Stimulated activated CD8-positive, alpha-beta memory T cell treated with anti-CD3 and anti-CD28 coated beads, Interleukin-2, amount 100 ng/mL, for 48 hours (primary cell): ENCODE measurements around the gene JAK2.
"Not testable (repeated sequence)": the region's sequence is repeated elsewhere in the genome, so short reads cannot be mapped to it uniquely, and the experiment has no call there.

Source experiments
- DNase-seq, 2 donors: peaks; one replicate each; pipeline ENCODE4 v3.0.0-alpha.2; 2020; ENCODE audit warnings: low read depth in 2 of 2

JAK2 gene

GRCh38 chr9:4980086-4980727 is 4.9 kb upstream of the JAK2 start:
- DNase-seq: no peak

DNA sequence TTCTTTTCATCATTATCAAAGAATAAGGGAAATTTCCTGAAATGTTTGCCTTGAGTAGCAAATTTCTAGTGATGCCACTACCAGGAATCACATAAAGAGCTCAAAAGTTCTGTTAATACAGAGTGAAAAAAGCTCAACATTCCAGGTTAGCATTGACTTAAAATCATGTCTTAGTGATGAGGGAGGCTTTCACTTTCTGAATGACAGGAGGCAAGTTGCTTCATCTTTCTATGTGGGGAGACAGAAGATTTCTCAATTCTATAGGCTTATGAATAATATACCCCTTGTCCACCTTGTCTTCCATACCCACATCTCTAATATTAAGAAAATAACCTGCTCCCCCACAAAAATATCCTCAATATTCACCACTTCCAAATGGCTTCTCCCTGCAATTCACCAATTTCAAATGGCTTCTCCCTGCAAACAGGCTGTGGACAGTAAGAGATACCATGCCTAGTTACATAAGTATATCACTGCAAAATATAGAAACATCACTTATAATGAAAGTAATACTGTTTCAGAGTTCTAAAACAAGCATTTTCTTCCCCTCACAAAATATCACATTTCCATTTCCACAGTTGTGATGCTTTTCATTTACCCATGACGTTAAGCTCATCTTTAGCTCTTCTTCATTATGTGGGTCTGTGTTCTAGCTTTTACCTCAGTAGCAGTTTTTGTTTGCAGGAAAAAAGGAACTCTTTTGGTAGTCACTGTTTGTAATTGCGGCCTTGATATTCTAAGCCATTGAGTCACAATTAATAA is 2.2 kb upstream of the JAK2 start:
- no peak for DNase-seq

DNA sequence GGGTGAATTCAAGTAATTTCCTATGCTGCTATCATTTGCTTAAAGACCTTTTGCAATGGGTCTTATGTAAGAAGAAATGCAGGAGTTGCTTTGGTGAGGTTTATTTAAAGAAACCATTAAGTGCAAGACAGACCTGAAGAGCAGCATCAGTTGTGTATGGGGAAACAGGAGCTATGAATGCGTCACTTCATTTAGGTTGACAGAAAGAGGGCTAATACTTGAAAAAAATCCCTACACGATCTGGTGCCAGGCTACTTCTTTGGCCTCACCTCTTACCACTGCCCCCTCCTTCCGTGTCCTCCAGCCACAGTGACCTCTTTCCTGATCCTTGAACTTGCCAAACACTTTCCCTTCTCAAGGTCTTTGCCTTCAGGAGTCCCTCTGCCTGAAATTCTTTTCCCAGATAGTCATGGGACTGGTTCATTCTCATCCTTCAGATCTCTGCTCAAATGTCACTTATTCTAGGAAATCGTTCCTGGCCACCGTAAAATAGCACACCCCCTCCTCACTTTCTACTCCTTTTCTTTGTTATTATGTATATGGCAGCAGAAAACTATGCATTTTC is 1.4 kb upstream of the JAK2 start:
- no peak for DNase-seq

DNA sequence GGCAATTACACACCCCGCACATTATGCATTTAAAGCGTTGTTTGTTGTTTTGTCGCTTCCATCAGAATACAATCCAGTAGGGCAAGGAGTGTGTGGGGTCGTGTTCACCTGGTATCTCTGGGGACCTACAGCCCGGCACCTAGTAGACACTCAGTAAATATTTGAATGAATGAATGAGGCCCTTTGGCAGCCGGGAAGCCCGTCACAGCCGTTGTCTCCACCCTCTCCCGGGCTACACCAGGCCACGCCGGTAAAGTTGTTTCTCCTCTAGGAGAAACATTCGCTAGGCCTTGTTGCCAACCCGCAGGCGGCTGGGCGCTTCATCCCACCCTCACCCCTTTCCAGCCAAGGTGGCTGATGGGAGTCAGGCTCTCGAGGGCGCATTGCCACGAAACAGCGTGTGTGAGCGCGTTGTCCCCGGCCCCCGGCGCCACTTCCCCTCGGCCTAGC is 876 bp upstream of the JAK2 start:
- no peak for DNase-seq

DNA sequence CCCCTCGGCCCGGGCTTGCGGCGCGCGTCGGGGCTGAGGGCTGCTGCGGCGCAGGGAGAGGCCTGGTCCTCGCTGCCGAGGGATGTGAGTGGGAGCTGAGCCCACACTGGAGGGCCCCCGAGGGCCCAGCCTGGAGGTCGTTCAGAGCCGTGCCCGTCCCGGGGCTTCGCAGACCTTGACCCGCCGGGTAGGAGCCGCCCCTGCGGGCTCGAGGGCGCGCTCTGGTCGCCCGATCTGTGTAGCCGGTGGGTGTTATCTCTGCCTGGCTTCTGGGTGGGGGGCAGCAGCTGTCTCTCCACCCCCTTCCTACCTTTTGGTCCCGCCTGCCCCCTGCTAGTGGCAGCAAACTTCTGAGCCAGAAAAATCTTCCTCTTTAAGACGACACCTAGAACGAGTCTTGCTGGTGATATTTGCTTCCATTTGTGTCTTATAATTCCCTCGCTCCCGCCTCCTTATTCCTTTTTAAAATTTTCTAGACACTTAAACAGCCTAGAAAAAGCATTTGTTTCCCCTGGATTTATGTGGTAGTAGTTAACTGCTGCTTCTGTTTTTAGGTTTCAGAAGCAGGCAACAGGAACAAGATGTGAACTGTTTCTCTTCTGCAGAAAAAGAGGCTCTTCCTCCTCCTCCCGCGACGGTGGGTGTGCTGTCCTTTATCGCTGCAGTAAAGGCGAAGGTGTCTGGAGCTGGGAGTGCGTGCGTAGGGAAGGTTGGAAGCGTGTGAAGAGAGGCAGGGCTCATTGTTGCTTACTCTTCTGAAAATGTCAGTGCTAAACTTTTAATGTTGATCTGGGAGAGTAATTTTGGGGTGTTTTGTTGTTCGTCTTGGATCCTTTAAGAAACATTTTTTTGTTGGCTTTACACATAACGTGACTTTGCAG is 554 bp downstream of the JAK2 start:
- no peak for DNase-seq

DNA sequence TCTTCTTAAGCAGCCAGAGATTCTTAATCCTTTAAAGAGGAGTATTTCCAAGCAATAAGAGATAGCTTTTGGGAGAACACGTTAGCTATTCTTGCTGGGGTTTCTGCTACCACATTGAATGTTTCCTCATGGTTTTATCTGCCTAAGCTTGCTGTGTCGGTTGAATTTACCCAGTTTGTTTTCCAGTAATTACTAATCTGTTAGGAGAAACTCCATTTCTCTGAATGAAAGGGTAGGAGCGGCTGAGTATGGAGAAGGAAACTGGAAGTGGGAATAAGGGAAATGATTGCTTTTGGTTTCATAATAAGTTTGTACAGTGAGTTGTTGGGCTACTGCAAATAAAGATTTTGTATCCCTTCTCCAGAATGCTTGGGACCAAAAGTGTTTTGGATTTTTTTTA is 1.2 kb downstream of the JAK2 start:
- DNase-seq: no peak

DNA sequence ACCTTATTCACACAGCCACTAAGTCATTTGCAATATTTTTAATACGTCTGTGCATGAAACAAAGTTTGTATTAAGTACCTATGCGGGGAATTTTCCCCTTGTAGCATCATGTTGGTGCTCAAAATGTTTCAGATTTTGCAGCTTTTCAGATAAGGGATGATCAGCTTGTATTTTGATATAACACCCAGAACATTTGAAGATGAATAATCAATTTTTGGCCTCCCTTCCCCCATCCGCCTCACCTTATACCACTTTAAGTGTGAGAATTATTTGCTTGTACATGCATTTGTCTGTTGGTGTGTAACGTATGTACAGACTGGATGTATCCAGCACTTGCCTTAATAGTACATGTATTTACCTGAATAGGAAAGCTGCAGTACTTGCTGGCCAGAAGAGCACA is 1.7 kb downstream of the JAK2 start:
- no peak for DNase-seq

- no peak for DNase-seq
Observed at GRCh38 chr9:4987961-4988421, 2.9 kb downstream of the JAK2 start.

DNA sequence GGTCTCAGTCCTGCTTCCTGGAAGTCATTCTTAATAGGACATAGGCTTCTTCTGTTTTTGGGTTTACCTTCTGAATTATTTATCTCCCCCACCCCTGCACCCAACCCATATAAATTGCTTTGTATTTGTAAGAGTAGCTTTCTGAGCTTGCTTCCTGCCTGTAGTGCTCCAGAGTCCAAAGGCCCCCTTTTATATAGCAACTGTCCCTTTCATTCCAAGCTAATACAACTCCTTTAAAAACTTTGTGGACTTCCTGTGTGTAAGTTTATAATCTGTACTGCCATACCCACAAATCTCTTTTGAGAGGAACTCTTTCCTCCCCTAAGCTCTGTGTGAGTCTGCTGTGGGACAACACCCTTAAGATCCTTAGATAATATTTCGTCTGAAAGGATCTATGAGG is 7.8 kb downstream of the JAK2 start:
- no peak for DNase-seq

GRCh38 chr9:4994166-4994890 is 9.3 kb downstream of the JAK2 start:
- no peak for DNase-seq

GRCh38 chr9:4997196-4997595 is 12.1 kb downstream of the JAK2 start:
- DNase-seq: no peak

DNA sequence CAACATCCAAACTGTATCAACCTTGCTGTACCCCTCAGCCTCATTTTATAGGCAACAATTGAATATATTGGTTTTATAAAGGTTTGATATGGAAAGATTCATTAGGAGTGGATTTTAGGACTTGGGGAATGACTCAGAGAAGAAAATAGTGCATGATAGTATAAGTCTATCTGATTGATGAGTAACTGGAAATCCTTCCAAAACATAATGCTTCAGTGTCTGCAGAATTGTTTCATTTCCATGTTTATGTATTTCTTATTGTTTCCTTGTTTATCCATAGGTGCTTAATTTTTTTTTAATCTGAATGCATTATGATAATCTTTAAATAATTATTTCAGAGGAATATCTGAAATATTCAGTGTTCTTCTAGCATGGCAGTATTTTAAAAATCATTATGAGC is 12.6 kb downstream of the JAK2 start:
- no peak for DNase-seq

DNA sequence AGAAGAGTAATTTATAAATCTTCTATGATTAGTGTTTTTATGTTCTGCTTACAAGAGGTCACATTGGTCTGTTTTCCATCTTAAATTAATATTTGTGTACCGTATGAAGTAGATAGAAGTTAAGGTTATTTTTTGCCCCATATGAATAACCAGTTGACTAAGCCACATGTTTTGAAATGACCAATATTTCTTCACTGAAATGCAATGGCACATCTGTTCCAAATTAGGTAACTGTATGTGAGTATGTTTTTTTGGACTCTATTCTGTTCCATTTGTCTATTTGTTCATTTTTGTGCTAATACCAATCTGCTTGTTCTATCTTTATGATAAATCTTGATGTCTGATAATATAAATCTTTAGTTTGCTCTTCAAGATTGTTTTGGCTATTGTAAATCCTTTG is 17.7 kb downstream of the JAK2 start:
- no peak for DNase-seq

GRCh38 chr9:5004481-5004880 is 19.4 kb downstream of the JAK2 start:
- DNase-seq: no peak

DNA sequence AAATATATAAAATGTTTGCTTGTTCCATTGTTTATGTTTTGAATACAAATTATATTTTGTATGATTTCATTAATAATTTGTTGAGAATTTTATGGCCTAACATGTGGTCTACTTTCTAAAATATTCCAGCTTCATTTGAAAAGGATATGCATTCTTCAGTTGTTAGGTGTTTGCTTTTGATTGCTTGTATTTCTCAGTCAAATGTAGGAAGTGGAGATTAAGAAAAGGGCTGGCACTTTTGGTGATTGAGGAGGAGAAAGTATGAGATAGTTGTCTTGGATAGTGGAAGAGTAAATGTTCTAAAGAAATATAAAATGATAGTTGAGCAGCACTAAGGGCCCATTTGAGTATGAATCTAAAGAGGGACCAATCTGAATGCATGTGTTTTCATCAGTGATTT is 23.1 kb downstream of the JAK2 start:
- DNase-seq: no peak

- no peak for DNase-seq
Observed at GRCh38 chr9:5013374-5013773, 28.3 kb downstream of the JAK2 start.

GRCh38 chr9:5015934-5016333 is 30.9 kb downstream of the JAK2 start:
- DNase-seq: no peak

GRCh38 chr9:5025416-5025815 is 40.3 kb downstream of the JAK2 start:
- no peak for DNase-seq

GRCh38 chr9:5031941-5032340 is 46.9 kb downstream of the JAK2 start:
- not testable (repeated sequence) for DNase-seq

- DNase-seq: no peak
Observed at GRCh38 chr9:5040730-5041389, 55.8 kb downstream of the JAK2 start.
